ENCODE data around the gene PRRG3. TPM values are rescaled to one million over a fixed set of nuclear protein-coding genes. Genes with fewer than 3 reads are reported as not detected.

The PRRG3 gene
- 5.6 and 5.9 TPM in 2 replicates for total RNA-seq
- long read RNA-seq, partial matches to known transcripts, result 0 of 3 reads
- long read RNA-seq, other reads (novel, unspliced or antisense), result 3 of 3 reads

DNA sequence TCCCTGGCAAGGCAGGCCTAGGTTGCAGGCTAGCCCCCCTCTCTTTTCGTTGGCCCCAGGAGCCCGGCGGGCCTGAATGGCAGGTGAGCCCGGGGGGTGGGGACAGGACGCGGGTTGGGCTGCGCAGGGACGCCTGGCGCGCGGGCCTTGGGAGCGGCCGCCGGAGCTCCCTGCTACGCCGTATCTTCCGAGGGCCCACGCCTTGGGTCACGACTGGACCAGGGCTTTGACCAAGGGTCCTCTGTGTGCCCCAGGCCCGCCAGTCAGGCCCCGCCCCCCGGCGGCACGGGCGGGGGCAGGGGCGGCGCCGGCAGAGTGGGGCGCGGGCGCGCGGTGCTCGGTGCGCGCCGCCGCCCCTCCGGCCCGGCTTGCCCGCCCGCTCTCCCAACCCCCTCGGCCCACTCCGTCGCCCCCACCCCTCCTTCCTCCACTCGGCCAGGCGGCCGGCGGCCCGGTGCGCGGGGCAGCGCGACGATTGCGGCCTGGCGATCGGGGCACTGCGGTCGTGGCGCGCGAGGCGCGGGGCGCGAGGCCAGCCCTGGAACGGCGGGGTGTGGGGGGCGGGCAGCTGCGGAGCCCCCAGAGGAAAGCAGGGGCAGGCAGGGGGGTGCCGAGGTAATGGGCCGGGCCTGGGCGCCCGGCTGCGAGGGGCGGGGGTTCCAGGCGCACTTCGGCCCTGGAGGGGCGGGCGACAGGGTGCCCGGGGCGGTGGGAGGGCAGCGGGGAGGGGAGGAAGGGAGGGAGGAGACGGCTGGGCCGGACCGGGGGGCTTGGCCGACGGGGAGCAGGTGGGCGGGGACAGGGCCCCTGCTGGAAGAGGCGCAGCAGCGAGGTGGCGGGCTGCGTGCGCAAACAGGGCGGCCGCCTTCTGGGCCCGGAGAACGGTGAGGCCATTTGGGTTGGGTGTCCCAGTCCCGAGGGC is at the start of gene PRRG3:
PRRG3 (plus strand) TSS at position 798 of the 922 bp plus-strand sequence. CDS start 3,357 bp downstream, outside the sequence.
- DNase-seq (ENCODE audit: low spot score, unreplicated experiment), result peak; percentile 40

GRCh38 chrX:151675121-151675746 is 20.0 kb upstream of the PRRG3 start:
- no peaks in the 10 kb centered on the region for H3K36me3 Mint-ChIP-seq (ENCODE audit: insufficient read depth)
- DNase-seq (ENCODE audit: low spot score, unreplicated experiment), result no peak

More for the DNA sequence above, at the start of gene PRRG3:
- Mint-ChIP-seq H3K4me1 (ENCODE audit: low read depth) (peaks cover 5% of the 10 kb centered on the region), H3K36me3 (ENCODE audit: insufficient read depth) (peaks cover 3% of the 10 kb centered on the region), H3K27me3 (peaks cover 16% of the 10 kb centered on the region), H3K4me3 (ENCODE audit: low read depth) (peak within 1 kb of the TSS; percentile 76), H3K9me3 (ENCODE audit: low read depth) (peaks cover 24% of the 10 kb centered on the region), H3K27ac (no peak within 1 kb of the TSS)
- no peak for TF ChIP-seq CTCF (IDR thresholded peaks at IDR 0.05; ENCODE audit: unreplicated experiment)

DNA sequence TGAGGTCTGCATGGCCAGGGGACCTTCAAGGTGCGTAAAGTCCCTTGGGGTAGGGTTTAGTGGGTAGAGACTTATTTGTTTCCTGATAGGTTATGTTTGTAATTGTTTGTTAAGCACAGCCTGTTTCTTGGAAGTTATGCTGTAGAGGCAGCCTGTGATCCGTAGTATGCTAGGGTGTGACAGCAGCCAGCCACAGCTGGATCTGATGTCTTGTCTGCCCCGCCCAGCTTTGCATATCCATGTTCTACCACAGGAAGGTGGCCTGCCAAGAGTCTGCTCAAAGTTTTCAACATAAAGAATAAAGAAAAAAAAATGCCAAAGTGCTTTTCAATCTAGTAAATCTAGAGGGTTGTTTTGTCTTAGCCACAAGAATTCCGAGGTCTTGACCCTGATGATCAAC is 19.1 kb upstream of the PRRG3 start:
- no peak for TF ChIP-seq CTCF (IDR thresholded peaks at IDR 0.05; ENCODE audit: unreplicated experiment)
- peaks cover 14% of the 10 kb centered on the region for H3K9me3 Mint-ChIP-seq (ENCODE audit: low read depth)

More at GRCh38 chrX:151675121-151675746, 20.0 kb upstream of the PRRG3 start:
- H3K27me3 Mint-ChIP-seq, result peaks cover 5% of the 10 kb centered on the region
- no peak overlapping the region for H3K27ac Mint-ChIP-seq
- no peak overlapping the region for H3K4me3 Mint-ChIP-seq (ENCODE audit: low read depth)
- H3K9me3 Mint-ChIP-seq (ENCODE audit: low read depth), result peaks cover 13% of the 10 kb centered on the region
- no peaks in the 10 kb centered on the region for H3K4me1 Mint-ChIP-seq (ENCODE audit: low read depth)
- TF ChIP-seq CTCF (IDR thresholded peaks at IDR 0.05; ENCODE audit: unreplicated experiment), result no peak

GRCh38 chrX:151679798-151680402 is 15.4 kb upstream of the PRRG3 start:
- no peaks in the 10 kb centered on the region for H3K4me1 Mint-ChIP-seq (ENCODE audit: low read depth)
- H3K4me3 Mint-ChIP-seq (ENCODE audit: low read depth), result no peak overlapping the region
- no peak for DNase-seq (ENCODE audit: low spot score, unreplicated experiment)
- no peak for TF ChIP-seq CTCF (IDR thresholded peaks at IDR 0.05; ENCODE audit: unreplicated experiment)
- H3K27ac Mint-ChIP-seq, result no peak overlapping the region
- peaks cover 8% of the 10 kb centered on the region for H3K27me3 Mint-ChIP-seq
- H3K36me3 Mint-ChIP-seq (ENCODE audit: insufficient read depth), result peaks cover 2% of the 10 kb centered on the region
- H3K9me3 Mint-ChIP-seq (ENCODE audit: low read depth), result peaks cover 17% of the 10 kb centered on the region

More for the DNA sequence above, 19.1 kb upstream of the PRRG3 start:
- Mint-ChIP-seq H3K27me3 (peaks cover 5% of the 10 kb centered on the region), H3K4me3 (ENCODE audit: low read depth) (no peak overlapping the region), H3K4me1 (ENCODE audit: low read depth) (no peaks in the 10 kb centered on the region), H3K27ac (no peak overlapping the region), H3K36me3 (ENCODE audit: insufficient read depth) (no peaks in the 10 kb centered on the region)
- DNase-seq (ENCODE audit: low spot score, unreplicated experiment), result no peak

DNA sequence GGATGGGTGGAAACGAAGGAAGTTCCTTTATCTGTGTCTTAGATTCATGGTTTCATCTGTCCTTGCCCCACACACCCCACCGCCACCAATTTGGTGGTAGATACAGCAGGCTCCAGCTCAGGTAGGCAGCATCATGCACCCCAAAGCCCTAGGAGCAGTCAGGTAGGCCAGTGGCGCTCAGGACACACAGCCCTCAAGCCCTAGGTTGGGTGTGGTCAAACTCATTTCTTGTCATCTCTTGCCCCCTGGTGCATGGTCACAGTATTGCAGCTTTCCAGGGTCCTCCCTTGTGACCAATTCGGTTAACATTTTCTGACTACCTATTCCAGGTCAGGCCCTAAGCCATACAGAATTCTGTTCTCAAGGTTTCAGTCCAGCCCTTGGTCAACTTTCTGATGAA is 14.5 kb upstream of the PRRG3 start:
- no peak overlapping the region for H3K4me3 Mint-ChIP-seq (ENCODE audit: low read depth)
- peak; percentile 48 for DNase-seq (ENCODE audit: low spot score, unreplicated experiment)
- peaks cover 9% of the 10 kb centered on the region for H3K27me3 Mint-ChIP-seq
- H3K27ac Mint-ChIP-seq, result no peak overlapping the region
- no peaks in the 10 kb centered on the region for H3K4me1 Mint-ChIP-seq (ENCODE audit: low read depth)
- peak; percentile 66 for TF ChIP-seq CTCF (IDR thresholded peaks at IDR 0.05; ENCODE audit: unreplicated experiment)
- peaks cover 17% of the 10 kb centered on the region for H3K9me3 Mint-ChIP-seq (ENCODE audit: low read depth)
- peaks cover 2% of the 10 kb centered on the region for H3K36me3 Mint-ChIP-seq (ENCODE audit: insufficient read depth)

Measured in progenitor cell of endocrine pancreas (in vitro differentiated cells).